ENCODE data around the gene INPP5B. TPM values are rescaled to one million over a fixed set of nuclear protein-coding genes. Genes with fewer than 3 reads are reported as not detected.

Gene INPP5B
- total and polyA plus RNA-seq, 10 of the 15 experiments (the other 5 are each of a cell fraction or from before 2014, with no cell fraction given) = 10.9 to 54.4 (median 26.9) TPM

DNA sequence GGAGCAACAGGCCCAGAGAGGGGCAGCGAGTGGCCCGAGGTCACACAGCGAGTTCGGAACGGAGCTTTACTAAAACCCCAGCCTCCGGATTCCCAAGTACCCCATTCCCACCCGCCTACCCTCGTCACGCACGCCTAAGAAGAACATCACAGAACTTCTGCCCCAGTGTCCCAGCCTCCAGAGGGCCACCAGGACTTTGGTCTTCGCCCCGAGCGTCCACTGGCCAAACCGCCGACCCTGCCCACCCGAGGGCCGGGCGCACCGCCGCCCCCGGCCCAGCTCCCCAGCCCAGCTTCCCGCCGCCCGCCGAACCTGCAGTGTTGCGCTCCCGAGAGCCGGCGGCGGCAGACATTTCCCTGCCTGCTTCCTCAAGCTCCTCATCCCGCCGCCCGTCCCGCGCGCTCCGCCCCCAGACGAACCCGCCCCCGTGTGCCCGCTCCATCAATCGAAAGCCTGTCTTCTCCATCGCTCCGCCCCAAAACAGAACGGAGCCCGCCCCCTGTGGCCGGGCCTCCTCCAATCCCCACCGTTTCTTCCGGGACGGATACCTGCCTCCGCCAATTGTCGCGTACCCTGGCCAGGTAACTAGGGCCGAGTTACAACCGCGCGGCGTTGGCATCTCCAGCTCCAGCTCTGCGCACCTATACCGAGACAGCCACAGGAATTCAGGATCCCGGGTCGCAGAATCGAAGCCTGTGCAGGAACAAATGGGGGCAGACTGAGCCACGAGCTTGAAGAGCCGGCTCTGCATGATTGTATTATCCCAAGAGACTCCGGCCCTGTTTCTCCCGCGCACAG, 15.3 kb downstream of the INPP5B start (continued):
- TF ChIP-seq, protein P1, sequence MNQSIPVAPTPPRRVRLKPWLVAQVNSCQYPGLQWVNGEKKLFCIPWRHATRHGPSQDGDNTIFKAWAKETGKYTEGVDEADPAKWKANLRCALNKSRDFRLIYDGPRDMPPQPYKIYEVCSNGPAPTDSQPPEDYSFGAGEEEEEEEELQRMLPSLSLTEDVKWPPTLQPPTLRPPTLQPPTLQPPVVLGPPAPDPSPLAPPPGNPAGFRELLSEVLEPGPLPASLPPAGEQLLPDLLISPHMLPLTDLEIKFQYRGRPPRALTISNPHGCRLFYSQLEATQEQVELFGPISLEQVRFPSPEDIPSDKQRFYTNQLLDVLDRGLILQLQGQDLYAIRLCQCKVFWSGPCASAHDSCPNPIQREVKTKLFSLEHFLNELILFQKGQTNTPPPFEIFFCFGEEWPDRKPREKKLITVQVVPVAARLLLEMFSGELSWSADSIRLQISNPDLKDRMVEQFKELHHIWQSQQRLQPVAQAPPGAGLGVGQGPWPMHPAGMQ (IDR thresholded peaks at IDR 0.05; ENCODE audit: borderline replicate concordance) = no peak
- TF ChIP-seq ZZZ3 (IDR thresholded peaks at IDR 0.05; ENCODE audit: control insufficient read depth, insufficient read length, low read depth) (no peak), TCF3 (IDR thresholded peaks at IDR 0.05; ENCODE audit: borderline replicate concordance, insufficient read depth, low read depth, low read length) (no peak), JUNB (IDR thresholded peaks at IDR 0.05) (no peak), GABPA (IDR thresholded peaks at IDR 0.05; ENCODE audit: low read depth) (no peak), MEF2B (IDR thresholded peaks at IDR 0.05; ENCODE audit: partially characterized antibody, poor library complexity, severe bottlenecking) (no peak), MXI1 (IDR thresholded peaks at IDR 0.05; ENCODE audit: low read depth, low read length) (no peak), FOS (IDR thresholded peaks at IDR 0.05; ENCODE audit: borderline replicate concordance, extremely low read depth, insufficient read length) (peak; percentile 81), SPI1 (IDR thresholded peaks at IDR 0.05; ENCODE audit: borderline replicate concordance, insufficient read depth, low read depth, low read length) (no peak), ATF7 (IDR thresholded peaks at IDR 0.05; ENCODE audit: low read depth) (no peak; the same call in 1 of the 2 replicates), CHD2 (IDR thresholded peaks at IDR 0.05; ENCODE audit: borderline replicate concordance, low read depth, low read length) (peak; percentile 96), NRF1 (conservative IDR thresholded peaks at IDR 0.05; ENCODE audit: low read depth, low read length) (no peak; the same call in 1 of the 2 replicates), MEF2A (IDR thresholded peaks at IDR 0.05; ENCODE audit: insufficient read depth, low read depth, low read length) (no peak), NFYA (IDR thresholded peaks at IDR 0.05; ENCODE audit: borderline replicate concordance, low read depth, low read length) (peak; percentile 39; the same call in 1 of the 2 replicates), SP1 (IDR thresholded peaks at IDR 0.05; ENCODE audit: low read depth, low read length) (peak; percentile 97), CREB1 (IDR thresholded peaks at IDR 0.05; ENCODE audit: low read depth) (peak; percentile 54; the same call in 1 of the 2 replicates)
- TF ChIP-seq, protein P2, sequence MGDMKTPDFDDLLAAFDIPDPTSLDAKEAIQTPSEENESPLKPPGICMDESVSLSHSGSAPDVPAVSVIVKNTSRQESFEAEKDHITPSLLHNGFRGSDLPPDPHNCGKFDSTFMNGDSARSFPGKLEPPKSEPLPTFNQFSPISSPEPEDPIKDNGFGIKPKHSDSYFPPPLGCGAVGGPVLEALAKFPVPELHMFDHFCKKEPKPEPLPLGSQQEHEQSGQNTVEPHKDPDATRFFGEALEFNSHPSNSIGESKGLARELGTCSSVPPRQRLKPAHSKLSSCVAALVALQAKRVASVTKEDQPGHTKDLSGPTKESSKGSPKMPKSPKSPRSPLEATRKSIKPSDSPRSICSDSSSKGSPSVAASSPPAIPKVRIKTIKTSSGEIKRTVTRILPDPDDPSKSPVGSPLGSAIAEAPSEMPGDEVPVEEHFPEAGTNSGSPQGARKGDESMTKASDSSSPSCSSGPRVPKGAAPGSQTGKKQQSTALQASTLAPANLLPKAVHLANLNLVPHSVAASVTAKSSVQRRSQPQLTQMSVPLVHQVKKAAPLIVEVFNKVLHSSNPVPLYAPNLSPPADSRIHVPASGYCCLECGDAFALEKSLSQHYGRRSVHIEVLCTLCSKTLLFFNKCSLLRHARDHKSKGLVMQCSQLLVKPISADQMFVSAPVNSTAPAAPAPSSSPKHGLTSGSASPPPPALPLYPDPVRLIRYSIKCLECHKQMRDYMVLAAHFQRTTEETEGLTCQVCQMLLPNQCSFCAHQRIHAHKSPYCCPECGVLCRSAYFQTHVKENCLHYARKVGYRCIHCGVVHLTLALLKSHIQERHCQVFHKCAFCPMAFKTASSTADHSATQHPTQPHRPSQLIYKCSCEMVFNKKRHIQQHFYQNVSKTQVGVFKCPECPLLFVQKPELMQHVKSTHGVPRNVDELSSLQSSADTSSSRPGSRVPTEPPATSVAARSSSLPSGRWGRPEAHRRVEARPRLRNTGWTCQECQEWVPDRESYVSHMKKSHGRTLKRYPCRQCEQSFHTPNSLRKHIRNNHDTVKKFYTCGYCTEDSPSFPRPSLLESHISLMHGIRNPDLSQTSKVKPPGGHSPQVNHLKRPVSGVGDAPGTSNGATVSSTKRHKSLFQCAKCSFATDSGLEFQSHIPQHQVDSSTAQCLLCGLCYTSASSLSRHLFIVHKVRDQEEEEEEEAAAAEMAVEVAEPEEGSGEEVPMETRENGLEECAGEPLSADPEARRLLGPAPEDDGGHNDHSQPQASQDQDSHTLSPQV (IDR thresholded peaks at IDR 0.05) = no peak
- TF ChIP-seq, protein P3, sequence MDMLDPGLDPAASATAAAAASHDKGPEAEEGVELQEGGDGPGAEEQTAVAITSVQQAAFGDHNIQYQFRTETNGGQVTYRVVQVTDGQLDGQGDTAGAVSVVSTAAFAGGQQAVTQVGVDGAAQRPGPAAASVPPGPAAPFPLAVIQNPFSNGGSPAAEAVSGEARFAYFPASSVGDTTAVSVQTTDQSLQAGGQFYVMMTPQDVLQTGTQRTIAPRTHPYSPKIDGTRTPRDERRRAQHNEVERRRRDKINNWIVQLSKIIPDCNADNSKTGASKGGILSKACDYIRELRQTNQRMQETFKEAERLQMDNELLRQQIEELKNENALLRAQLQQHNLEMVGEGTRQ (IDR thresholded peaks at IDR 0.05; ENCODE audit: borderline replicate concordance, low read depth, low read length) = no peak
- TF ChIP-seq, protein P4, sequence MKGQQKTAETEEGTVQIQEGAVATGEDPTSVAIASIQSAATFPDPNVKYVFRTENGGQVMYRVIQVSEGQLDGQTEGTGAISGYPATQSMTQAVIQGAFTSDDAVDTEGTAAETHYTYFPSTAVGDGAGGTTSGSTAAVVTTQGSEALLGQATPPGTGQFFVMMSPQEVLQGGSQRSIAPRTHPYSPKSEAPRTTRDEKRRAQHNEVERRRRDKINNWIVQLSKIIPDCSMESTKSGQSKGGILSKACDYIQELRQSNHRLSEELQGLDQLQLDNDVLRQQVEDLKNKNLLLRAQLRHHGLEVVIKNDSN (IDR thresholded peaks at IDR 0.05; ENCODE audit: borderline replicate concordance, extremely low read length, insufficient read depth, low read depth, low read length) = no peak
- TF ChIP-seq, protein P5, sequence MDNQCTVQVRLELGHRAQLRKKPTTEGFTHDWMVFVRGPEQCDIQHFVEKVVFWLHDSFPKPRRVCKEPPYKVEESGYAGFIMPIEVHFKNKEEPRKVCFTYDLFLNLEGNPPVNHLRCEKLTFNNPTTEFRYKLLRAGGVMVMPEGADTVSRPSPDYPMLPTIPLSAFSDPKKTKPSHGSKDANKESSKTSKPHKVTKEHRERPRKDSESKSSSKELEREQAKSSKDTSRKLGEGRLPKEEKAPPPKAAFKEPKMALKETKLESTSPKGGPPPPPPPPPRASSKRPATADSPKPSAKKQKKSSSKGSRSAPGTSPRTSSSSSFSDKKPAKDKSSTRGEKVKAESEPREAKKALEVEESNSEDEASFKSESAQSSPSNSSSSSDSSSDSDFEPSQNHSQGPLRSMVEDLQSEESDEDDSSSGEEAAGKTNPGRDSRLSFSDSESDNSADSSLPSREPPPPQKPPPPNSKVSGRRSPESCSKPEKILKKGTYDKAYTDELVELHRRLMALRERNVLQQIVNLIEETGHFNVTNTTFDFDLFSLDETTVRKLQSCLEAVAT (IDR thresholded peaks at IDR 0.05) = peak; percentile 93
